GM12874 (cell line): ENCODE measurements around the gene SLAMF8.

Source experiments
- CTCF ChIP-seq: IDR thresholded peaks from 2 replicates; pipeline ENCODE4 v1.5.1; 2011; ENCODE audit warnings: low read depth, mild to moderate bottlenecking, control low read depth, low read length, moderate library complexity; ENCODE audit not compliant: insufficient read depth

The SLAMF8 gene

GRCh38 chr1:159826441-159827101, at the start of gene SLAMF8:
Gene SLAMF8, plus strand, starts transcription at chr1:159826873. Its CDS starts 26 bp downstream, at chr1:159826899.
- TF ChIP-seq CTCF = no peak

- TF ChIP-seq CTCF = no peak
These were observed 48.4 kb upstream of the SLAMF8 start for GRCh38 chr1:159778266-159778665.

- no peak for TF ChIP-seq CTCF
These were observed 47.2 kb upstream of the SLAMF8 start for GRCh38 chr1:159779403-159779851.

GRCh38 chr1:159780583-159781582, 45.8 kb upstream of the SLAMF8 start, which contains the start of gene DUSP23:
Gene DUSP23, plus strand, starts transcription at chr1:159780962. Its CDS starts 139 bp downstream, at chr1:159781101.
- peak; percentile 85 for TF ChIP-seq CTCF

- no peak for TF ChIP-seq CTCF
These were observed 44.7 kb upstream of the SLAMF8 start for GRCh38 chr1:159781992-159782391.

- TF ChIP-seq CTCF = no peak
These were observed 42.9 kb upstream of the SLAMF8 start for GRCh38 chr1:159783724-159784123.

GRCh38 chr1:159786465-159786864, 40.2 kb upstream of the SLAMF8 start:
- no peak for TF ChIP-seq CTCF
